Head of caudate nucleus (tissue), 42 donors: ENCODE data around the gene PRAMEF26.
"Not testable (repeated sequence)": the region's sequence is repeated elsewhere in the genome, so short reads cannot be mapped to it uniquely, and the experiment has no call there.

ENCODE experiments used
- DNase-seq, 42 donors: peaks; one replicate each; pipeline versions ENCODE4 v3.0.0 to v3.0.0-alpha.2; 2020 to 2021; ENCODE audit warnings: mixed read lengths in 7 of 42
- intact Hi-C: fragments of 100-400 bp; cut with DNase I; formaldehyde crosslinking; loops from one replicate; pipeline ENCODE4 v1.15.0; 2022

The PRAMEF26 gene

GRCh38 chr1:13155909-13156308 lies at the start of gene PRAMEF26:
TSS of gene PRAMEF26 (minus strand) at chr1:13156009. CDS start at chr1:13153095, 2,914 bp downstream.
- DNase-seq, intact Hi-C loops: not testable (repeated sequence)

- intact Hi-C loops, DNase-seq: not testable (repeated sequence)
Observed at GRCh38 chr1:13201309-13201708, 45.5 kb upstream of the PRAMEF26 start, which contains the start of gene PRAMEF13. TSS of gene PRAMEF13 (minus strand) at chr1:13201409. CDS start at chr1:13199589, 1,820 bp downstream.

GRCh38 chr1:13171548-13171947 lies 15.7 kb upstream of the PRAMEF26 start, which contains the start of gene PRAMEF9:
TSS of gene PRAMEF9 (plus strand) at chr1:13171848. CDS start at chr1:13175281, 3,433 bp downstream.
- DNase-seq, intact Hi-C loops: not testable (repeated sequence)

GRCh38 chr1:13165531-13165930 lies 9.7 kb upstream of the PRAMEF26 start, which contains the start of gene HNRNPCL4:
TSS of gene HNRNPCL4 (minus strand) at chr1:13165631. CDS start at chr1:13165467, 164 bp downstream.
- DNase-seq, intact Hi-C loops: not testable (repeated sequence)

- DNase-seq, intact Hi-C loops: not testable (repeated sequence)
Observed at GRCh38 chr1:13116754-13117153, 39.1 kb downstream of the PRAMEF26 start, which contains the start of gene HNRNPCL2. TSS of gene HNRNPCL2 (minus strand) at chr1:13116854. CDS start at chr1:13116400, 454 bp downstream.
